NCI-H748 (cell line): ENCODE data around the gene FBXW10.
"Not testable (repeated sequence)": the region's sequence is repeated elsewhere in the genome, so short reads cannot be mapped to it uniquely, and the experiment has no call there.

Experiments used
- DNase-seq: peaks from one replicate; lab custom pipeline; 2025; ENCODE audit not compliant: unreplicated experiment; lab: John Stamatoyannopoulos, UW

Gene FBXW10, protein sequence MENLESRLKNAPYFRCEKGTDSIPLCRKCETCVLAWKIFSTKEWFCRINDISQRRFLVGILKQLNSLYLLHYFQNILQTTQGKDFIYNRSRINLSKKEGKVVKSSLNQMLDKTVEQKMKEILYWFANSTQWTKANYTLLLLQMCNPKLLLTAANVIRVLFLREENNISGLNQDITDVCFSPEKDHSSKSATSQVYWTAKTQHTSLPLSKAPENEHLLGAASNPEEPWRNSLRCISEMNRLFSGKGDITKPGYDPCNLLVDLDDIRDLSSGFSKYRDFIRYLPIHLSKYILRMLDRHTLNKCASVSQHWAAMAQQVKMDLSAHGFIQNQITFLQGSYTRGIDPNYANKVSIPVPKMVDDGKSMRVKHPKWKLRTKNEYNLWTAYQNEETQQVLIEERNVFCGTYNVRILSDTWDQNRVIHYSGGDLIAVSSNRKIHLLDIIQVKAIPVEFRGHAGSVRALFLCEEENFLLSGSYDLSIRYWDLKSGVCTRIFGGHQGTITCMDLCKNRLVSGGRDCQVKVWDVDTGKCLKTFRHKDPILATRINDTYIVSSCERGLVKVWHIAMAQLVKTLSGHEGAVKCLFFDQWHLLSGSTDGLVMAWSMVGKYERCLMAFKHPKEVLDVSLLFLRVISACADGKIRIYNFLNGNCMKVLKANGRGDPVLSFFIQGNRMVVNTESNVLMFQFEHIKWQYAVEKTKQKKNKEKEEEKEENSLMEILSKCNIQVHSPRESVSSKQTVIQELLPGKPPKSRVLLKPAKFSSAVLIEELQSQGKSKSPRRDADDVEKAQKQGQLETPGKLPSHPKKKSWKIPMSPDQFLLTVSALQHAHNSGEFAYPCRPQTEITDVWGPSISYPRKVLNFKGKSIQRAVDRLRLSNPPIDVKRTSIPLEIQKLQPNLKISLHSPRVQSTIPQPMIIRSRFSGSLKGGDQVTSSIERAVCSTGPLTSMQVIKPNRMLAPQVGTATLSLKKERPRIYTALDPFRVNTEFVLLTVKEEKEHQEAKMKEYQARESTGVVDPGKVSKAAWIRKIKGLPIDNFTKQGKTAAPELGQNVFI

DNA sequence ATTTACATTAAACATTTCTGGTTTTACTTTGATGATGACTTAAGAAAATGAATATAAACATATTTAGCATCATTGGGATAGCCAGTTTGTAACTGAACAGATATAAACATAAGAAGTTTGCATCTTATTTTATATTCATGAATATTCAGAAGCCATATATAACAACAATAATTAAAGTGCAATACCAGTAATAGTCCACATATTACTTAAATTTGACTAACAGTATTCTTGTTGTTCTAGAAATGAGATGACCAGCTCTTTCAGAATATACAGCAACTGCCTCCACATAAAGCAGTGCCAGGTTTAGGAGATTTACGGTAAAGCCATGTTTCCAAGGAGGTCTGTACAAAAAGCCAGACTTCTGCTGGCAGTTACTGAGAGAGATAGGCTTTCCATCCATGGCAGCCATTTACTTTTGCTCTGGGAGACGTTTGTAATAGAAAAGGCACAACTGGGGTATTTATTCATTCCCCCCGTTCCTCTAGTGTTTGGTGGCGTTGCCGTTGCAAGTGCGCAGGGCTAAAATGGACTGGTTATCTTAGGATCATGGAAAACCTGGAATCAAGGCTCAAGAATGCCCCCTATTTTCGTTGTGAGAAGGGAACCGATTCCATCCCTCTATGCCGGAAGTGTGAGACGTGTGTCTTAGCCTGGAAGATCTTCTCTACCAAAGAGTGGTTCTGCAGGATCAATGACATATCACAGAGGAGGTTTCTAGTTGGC is at the start of gene FBXW10:
TSS of gene FBXW10 (plus strand) at position 356 of the 723 bp plus-strand sequence. CDS start at position 547, 191 bp downstream.
- DNase-seq: not testable (repeated sequence)

DNA sequence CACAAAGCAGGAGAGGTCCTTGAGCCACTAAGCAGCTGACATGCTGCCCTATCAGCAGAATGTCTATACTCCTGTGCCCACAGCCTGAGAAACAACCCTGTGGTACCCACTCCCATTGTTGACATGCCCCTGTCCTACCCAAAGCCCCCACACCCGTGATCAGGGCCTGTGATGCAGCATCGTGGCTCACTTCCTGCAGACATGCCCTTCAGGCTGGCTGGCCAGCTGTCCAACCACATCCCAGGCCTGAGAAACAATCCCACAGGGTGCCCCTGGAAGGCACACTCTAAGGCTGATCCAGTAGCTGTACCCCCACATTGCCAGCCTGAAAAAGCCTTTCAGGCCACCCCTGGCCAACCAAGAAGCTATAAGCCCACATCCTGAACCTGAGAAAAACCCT is 48.7 kb upstream of the FBXW10 start:
- DNase-seq: not testable (repeated sequence)

GRCh38 chr17:18698473-18699103 is 45.3 kb upstream of the FBXW10 start:
- DNase-seq: not testable (repeated sequence)

DNA sequence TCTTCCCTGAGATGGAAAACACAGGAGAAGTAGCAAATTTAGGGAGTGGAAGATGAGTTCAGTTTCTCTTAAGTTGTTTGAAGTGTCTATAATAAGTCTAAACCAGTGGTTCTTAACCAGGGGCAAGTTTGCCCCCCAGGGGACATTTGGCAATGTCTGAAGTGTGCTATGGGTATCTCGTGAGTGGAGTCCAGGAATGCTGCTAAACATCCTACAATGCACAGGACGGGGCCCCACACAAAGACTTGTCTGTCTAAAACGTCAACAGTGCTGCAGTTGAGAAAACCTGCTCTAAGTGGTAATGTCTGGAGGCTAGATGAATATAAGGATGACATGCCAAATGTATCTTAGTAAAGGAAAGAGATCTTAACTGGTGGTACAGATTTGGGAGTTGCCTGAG is 37.9 kb upstream of the FBXW10 start:
- DNase-seq: not testable (repeated sequence)

- DNase-seq: not testable (repeated sequence)
These were observed 35.6 kb upstream of the FBXW10 start for GRCh38 chr17:18708215-18708614.

- DNase-seq: peak; percentile 60
These were observed 31.4 kb upstream of the FBXW10 start for GRCh38 chr17:18712354-18712999.

DNA sequence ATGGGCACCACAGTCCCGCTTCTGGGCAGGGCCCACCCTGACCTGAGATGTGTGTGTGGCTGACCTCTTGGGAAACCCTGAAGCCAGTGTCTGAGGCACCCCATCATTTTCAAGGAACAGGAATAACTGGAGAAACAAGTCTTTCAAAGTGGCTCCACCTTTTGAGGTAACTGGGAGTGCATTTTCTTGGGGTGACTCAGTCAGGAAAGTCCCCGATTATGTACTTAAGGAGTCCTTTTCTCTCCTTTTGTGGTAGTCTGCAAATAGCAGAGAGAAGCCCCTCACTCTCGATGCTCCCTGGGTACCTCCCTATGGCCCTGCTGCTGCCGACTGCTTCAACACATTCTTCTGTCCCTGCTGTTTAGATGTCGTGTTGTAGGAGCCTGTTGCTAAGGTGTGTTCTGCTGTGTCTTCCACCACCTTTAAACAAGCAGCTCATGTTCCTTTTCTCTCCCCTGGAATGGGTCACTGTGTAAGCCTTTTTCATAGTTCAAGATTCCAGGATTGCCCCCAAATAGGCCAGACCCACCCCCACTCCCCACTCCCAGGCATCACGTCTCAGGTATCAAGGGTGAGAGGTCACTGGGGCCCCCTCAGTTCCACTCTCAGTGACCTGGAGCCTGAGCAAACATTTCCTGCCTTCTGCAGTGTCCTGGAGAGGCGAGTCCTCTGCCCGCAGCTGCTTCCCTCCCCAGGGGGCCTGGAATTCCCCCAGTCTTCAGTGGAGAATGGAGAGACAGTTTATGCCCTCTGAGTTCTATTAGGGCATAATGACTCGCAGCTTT is 25.0 kb upstream of the FBXW10 start:
- DNase-seq: peak; percentile 47

- DNase-seq: not testable (repeated sequence)
These were observed 24.3 kb upstream of the FBXW10 start for GRCh38 chr17:18719428-18720110.

DNA sequence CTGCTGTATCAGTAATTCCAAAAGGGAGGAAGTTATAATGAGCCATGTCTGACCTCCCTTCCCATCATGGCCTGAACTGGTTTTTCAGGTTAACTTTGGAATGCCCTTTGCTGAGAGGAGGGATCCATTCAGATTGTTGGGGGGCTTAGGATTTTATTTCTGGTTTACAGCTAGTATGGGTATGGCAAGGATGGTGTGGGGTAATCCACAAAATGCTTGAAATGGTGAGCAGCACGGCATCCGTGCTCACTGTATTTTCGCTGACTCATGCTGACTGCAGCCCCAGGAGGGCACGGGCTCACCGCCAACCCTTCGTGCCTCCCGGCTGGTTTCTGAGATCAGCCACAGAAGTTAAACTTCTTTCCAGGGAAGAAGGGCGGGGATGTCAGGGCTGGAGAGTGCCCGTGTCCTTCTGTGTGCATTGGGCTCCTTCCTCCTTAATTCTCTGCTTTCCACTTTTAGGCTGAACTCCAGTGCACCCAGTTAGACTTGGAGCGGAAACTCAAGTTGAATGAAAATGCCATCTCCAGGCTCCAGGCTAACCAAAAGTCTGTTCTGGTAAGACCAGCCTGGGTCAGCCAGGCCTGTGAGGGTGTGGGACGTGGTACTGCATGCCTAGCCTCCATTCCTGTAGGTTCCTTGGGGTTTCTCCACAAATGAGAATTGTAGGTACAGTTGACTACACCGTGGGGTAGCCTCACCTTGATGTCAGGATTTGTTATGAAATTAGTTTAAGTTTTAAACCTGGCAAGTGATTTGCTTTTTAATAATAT is 21.9 kb upstream of the FBXW10 start:
- DNase-seq: not testable (repeated sequence)

DNA sequence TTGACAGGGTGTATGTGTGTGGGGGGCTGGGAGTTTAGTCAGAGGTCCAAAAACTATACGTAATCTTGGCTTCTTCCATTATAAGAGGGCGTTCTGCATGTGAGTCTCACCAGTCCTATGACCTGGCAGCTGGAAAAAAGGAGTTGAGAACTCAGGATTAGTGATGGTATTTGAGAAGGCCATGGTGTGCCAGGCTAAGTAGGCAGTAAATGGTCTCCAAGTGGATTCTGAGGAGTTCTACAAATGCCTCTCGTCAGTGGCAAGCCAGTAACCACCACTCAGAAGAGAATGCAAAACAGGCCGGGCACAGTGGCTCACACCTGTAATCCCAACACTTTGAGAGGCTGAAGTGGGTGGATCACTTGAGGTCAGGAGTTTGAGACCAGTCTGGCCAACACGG is 21.2 kb upstream of the FBXW10 start:
- not testable (repeated sequence) for DNase-seq

DNA sequence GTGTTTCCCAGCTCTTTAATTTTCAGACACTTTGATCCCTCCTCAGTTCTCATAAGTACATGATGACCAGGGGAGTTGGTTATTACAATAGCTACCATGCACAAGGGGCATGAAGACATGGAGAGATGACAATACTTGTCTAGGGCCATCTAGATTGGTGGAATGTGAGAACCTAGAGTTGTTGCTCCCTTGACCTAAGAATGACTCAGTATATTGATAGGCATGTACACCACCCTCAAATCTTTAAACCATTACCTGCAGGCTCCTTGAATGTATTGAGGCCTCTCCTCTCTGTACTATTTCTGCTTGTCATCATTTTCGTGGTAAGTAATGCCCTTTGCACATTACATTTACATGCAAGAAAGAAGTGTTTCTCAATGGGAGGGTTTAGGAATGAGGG is 20.3 kb upstream of the FBXW10 start:
- DNase-seq: not testable (repeated sequence)

GRCh38 chr17:18732438-18732837 is 11.4 kb upstream of the FBXW10 start:
- DNase-seq: not testable (repeated sequence)

- not testable (repeated sequence) for DNase-seq
These were observed 10.5 kb upstream of the FBXW10 start for GRCh38 chr17:18733350-18733749.

GRCh38 chr17:18739616-18740391 is 4.0 kb upstream of the FBXW10 start:
- DNase-seq: not testable (repeated sequence)

GRCh38 chr17:18741228-18741627 is 2.6 kb upstream of the FBXW10 start:
- not testable (repeated sequence) for DNase-seq

DNA sequence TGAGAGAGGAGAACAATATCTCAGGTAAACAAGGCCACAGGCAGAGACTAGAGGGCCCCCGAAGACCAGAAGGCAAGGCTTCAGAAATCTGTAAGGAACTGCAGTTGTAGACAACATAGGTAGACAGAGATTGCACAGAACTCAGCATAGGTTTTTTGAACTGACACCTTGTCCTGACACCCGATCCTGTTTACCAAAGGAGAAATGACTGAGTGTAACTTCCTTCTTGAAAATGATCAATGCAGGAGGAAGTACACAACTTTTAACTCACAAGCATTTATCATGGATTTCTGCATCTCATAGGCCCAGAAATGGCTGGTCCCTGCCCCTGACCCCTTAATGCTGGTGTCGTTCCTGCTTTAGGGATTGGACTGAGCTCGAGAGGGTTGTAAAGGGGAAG is 872 bp downstream of the FBXW10 start:
- DNase-seq: not testable (repeated sequence)

- not testable (repeated sequence) for DNase-seq
These were observed 2.7 kb downstream of the FBXW10 start for GRCh38 chr17:18746551-18746950.
